ENCODE data around the gene TRAPPC2.

The TRAPPC2 gene

GRCh38 chrX:13734278-13735172 is at the start of gene TRAPPC2, which contains the start of gene OFD1:
TRAPPC2 (minus strand) TSS chrX:13734620; CDS start chrX:13719963, 14,657 bp downstream.
OFD1 (plus strand) TSS chrX:13734748; CDS start chrX:13735072, 324 bp downstream.
- Histone ChIP-seq H3K9me3 (ENCODE audit: control insufficient read depth, insufficient read depth, low read length) (no peaks in the 10 kb centered on the region), H3K36me3 (ENCODE audit: control insufficient read depth, insufficient read depth, low read length) (no peaks in the 10 kb centered on the region), H3K4me3 (ENCODE audit: low read depth, low read length) (peak within 1 kb of the TSS; percentile 72), H3K4me1 (ENCODE audit: control insufficient read depth, insufficient read depth, low read length) (peaks cover 8% of the 10 kb centered on the region), H3K9ac (ENCODE audit: low read depth, low read length) (peak within 1 kb of the TSS; percentile 88), H3K27me3 (ENCODE audit: control insufficient read depth, insufficient read depth, low read length) (no peaks in the 10 kb centered on the region)

GRCh38 chrX:13780868-13781427 is 46.5 kb upstream of the TRAPPC2 start:
- Histone ChIP-seq H3K4me3 (ENCODE audit: low read depth, low read length) (no peak overlapping the region), H3K27me3 (ENCODE audit: control insufficient read depth, insufficient read depth, low read length) (no peaks in the 10 kb centered on the region), H3K9ac (ENCODE audit: low read depth, low read length) (no peak overlapping the region), H3K36me3 (ENCODE audit: control insufficient read depth, insufficient read depth, low read length) (peaks cover 24% of the 10 kb centered on the region), H3K9me3 (ENCODE audit: control insufficient read depth, insufficient read depth, low read length) (no peaks in the 10 kb centered on the region), H3K4me1 (ENCODE audit: control insufficient read depth, insufficient read depth, low read length) (no peaks in the 10 kb centered on the region)

GRCh38 chrX:13778916-13779315 is 44.5 kb upstream of the TRAPPC2 start:
- Histone ChIP-seq H3K4me1 (ENCODE audit: control insufficient read depth, insufficient read depth, low read length) (no peaks in the 10 kb centered on the region), H3K9ac (ENCODE audit: low read depth, low read length) (no peak overlapping the region), H3K27me3 (ENCODE audit: control insufficient read depth, insufficient read depth, low read length) (no peaks in the 10 kb centered on the region), H3K4me3 (ENCODE audit: low read depth, low read length) (no peak overlapping the region), H3K36me3 (ENCODE audit: control insufficient read depth, insufficient read depth, low read length) (peaks cover 30% of the 10 kb centered on the region), H3K9me3 (ENCODE audit: control insufficient read depth, insufficient read depth, low read length) (no peaks in the 10 kb centered on the region)

DNA sequence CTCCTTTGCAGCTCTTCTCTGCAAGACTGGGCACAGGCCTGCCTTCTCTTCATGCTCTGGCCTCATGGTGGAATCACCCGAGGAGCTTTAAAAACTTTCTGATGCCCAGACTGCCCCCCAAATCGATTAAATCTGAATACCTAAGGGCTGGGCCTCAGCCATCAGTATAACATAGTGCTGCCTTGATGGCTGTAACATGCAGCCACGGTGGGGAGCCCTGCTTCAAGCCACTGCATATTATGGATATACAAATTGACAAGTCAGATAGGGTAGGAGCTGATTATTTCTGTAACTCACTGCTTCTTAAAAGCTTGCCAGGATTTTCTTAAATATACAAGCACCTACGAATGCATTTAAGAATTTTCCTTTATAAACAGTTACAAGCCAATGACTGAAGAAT is 42.0 kb upstream of the TRAPPC2 start:
- Histone ChIP-seq H3K36me3 (ENCODE audit: control insufficient read depth, insufficient read depth, low read length) (peaks cover 34% of the 10 kb centered on the region), H3K4me1 (ENCODE audit: control insufficient read depth, insufficient read depth, low read length) (no peaks in the 10 kb centered on the region), H3K4me3 (ENCODE audit: low read depth, low read length) (no peak overlapping the region), H3K27me3 (ENCODE audit: control insufficient read depth, insufficient read depth, low read length) (no peaks in the 10 kb centered on the region), H3K9me3 (ENCODE audit: control insufficient read depth, insufficient read depth, low read length) (no peaks in the 10 kb centered on the region), H3K9ac (ENCODE audit: low read depth, low read length) (no peak overlapping the region)

DNA sequence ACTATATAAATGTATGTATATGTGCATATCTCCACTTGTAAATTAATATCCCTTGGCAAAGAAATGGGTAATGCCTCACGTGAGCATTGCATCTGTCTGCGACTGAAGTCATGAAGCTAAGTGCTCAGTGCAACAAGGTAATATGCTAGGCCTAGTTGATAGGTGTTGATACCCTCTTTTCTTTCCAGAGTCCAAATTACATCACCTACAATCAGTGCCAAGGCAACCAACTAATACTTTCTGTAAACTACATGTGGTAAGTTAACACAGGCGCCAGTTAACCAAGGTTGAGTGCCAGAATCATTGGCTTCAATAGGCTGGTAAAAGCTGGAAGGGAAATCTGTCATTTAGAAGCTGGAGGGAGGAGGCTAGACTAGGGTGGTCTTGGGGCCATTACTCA is 41.4 kb upstream of the TRAPPC2 start:
- Histone ChIP-seq H3K4me3 (ENCODE audit: low read depth, low read length) (no peak overlapping the region), H3K36me3 (ENCODE audit: control insufficient read depth, insufficient read depth, low read length) (peaks cover 34% of the 10 kb centered on the region), H3K4me1 (ENCODE audit: control insufficient read depth, insufficient read depth, low read length) (no peaks in the 10 kb centered on the region), H3K9ac (ENCODE audit: low read depth, low read length) (no peak overlapping the region), H3K27me3 (ENCODE audit: control insufficient read depth, insufficient read depth, low read length) (no peaks in the 10 kb centered on the region), H3K9me3 (ENCODE audit: control insufficient read depth, insufficient read depth, low read length) (no peaks in the 10 kb centered on the region)

DNA sequence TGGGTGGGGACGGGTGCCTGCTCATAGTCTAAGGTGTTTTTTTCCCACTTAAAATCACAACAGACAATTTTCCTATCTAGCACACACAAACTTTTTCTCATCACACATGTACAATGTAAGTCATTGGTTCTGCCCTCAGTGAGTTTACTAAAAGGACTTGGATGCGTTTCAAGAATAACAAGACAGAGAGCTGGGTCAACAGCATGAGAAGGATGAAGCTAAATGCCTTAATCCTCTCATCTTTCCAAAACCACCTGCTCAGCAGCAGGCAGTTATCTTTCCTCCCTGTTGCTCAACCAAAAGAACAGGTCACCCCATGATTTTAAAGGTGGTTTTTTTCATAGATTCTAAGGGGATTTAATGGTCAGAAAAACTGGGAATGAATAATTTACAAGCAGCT is 40.3 kb upstream of the TRAPPC2 start:
- Histone ChIP-seq H3K36me3 (ENCODE audit: control insufficient read depth, insufficient read depth, low read length) (peaks cover 31% of the 10 kb centered on the region), H3K4me3 (ENCODE audit: low read depth, low read length) (no peak overlapping the region), H3K27me3 (ENCODE audit: control insufficient read depth, insufficient read depth, low read length) (no peaks in the 10 kb centered on the region), H3K9ac (ENCODE audit: low read depth, low read length) (no peak overlapping the region), H3K9me3 (ENCODE audit: control insufficient read depth, insufficient read depth, low read length) (no peaks in the 10 kb centered on the region), H3K4me1 (ENCODE audit: control insufficient read depth, insufficient read depth, low read length) (no peaks in the 10 kb centered on the region)

- Histone ChIP-seq H3K9ac (ENCODE audit: low read depth, low read length) (no peak overlapping the region), H3K4me1 (ENCODE audit: control insufficient read depth, insufficient read depth, low read length) (no peaks in the 10 kb centered on the region), H3K27me3 (ENCODE audit: control insufficient read depth, insufficient read depth, low read length) (no peaks in the 10 kb centered on the region), H3K4me3 (ENCODE audit: low read depth, low read length) (no peak overlapping the region), H3K36me3 (ENCODE audit: control insufficient read depth, insufficient read depth, low read length) (peaks cover 21% of the 10 kb centered on the region), H3K9me3 (ENCODE audit: control insufficient read depth, insufficient read depth, low read length) (no peaks in the 10 kb centered on the region)
Measured at GRCh38 chrX:13770013-13770535, 35.7 kb upstream of the TRAPPC2 start.

- Histone ChIP-seq H3K9ac (ENCODE audit: low read depth, low read length) (no peak overlapping the region), H3K4me3 (ENCODE audit: low read depth, low read length) (no peak overlapping the region), H3K27me3 (ENCODE audit: control insufficient read depth, insufficient read depth, low read length) (no peaks in the 10 kb centered on the region), H3K36me3 (ENCODE audit: control insufficient read depth, insufficient read depth, low read length) (peaks cover 12% of the 10 kb centered on the region), H3K9me3 (ENCODE audit: control insufficient read depth, insufficient read depth, low read length) (no peaks in the 10 kb centered on the region), H3K4me1 (ENCODE audit: control insufficient read depth, insufficient read depth, low read length) (peaks cover 7% of the 10 kb centered on the region)
Measured at GRCh38 chrX:13768939-13769338, 34.5 kb upstream of the TRAPPC2 start.

DNA sequence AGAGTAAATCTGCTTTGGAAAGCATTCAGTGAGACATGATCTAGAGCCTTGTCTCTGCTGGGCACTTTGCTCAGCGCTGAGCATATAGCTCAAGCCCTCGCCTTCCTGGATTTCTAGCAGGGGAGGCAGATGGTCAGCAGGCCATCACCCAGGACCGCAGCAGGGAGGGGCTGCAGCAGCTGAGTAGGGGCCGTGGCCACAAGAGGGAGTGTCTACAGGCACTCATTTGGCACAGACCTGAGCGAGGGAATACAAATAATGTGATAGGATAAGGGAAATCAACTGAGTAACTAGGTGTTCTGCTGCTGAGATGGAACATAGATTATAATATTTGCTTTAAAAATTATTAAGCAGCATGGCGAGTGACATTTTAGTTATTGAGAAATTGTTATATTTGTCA is 30.3 kb upstream of the TRAPPC2 start:
- Histone ChIP-seq H3K9ac (ENCODE audit: low read depth, low read length) (no peak overlapping the region), H3K4me3 (ENCODE audit: low read depth, low read length) (no peak overlapping the region), H3K4me1 (ENCODE audit: control insufficient read depth, insufficient read depth, low read length) (peaks cover 24% of the 10 kb centered on the region), H3K27me3 (ENCODE audit: control insufficient read depth, insufficient read depth, low read length) (no peaks in the 10 kb centered on the region), H3K36me3 (ENCODE audit: control insufficient read depth, insufficient read depth, low read length) (peaks cover 7% of the 10 kb centered on the region), H3K9me3 (ENCODE audit: control insufficient read depth, insufficient read depth, low read length) (no peaks in the 10 kb centered on the region)

GRCh38 chrX:13764281-13764680 is 29.9 kb upstream of the TRAPPC2 start:
- Histone ChIP-seq H3K4me1 (ENCODE audit: control insufficient read depth, insufficient read depth, low read length) (peaks cover 24% of the 10 kb centered on the region), H3K36me3 (ENCODE audit: control insufficient read depth, insufficient read depth, low read length) (peaks cover 7% of the 10 kb centered on the region), H3K27me3 (ENCODE audit: control insufficient read depth, insufficient read depth, low read length) (no peaks in the 10 kb centered on the region), H3K9ac (ENCODE audit: low read depth, low read length) (no peak overlapping the region), H3K9me3 (ENCODE audit: control insufficient read depth, insufficient read depth, low read length) (no peaks in the 10 kb centered on the region), H3K4me3 (ENCODE audit: low read depth, low read length) (no peak overlapping the region)

- H3K9ac ChIP-seq (ENCODE audit: low read depth, low read length) = no peak overlapping the region
- H3K36me3 ChIP-seq (ENCODE audit: control insufficient read depth, insufficient read depth, low read length) = peaks cover 7% of the 10 kb centered on the region
- peaks cover 24% of the 10 kb centered on the region for H3K4me1 ChIP-seq (ENCODE audit: control insufficient read depth, insufficient read depth, low read length)
- no peak overlapping the region for H3K4me3 ChIP-seq (ENCODE audit: low read depth, low read length)
- no peaks in the 10 kb centered on the region for H3K27me3 ChIP-seq (ENCODE audit: control insufficient read depth, insufficient read depth, low read length)
- no peaks in the 10 kb centered on the region for H3K9me3 ChIP-seq (ENCODE audit: control insufficient read depth, insufficient read depth, low read length)
Measured at GRCh38 chrX:13763489-13763888, 29.1 kb upstream of the TRAPPC2 start.
